Neural cell (in vitro differentiated cells): ENCODE data around the gene RFX8. TPM values are rescaled to one million over a fixed set of nuclear protein-coding genes. Genes with fewer than 3 reads are reported as not detected.

Experiments
- H2AFZ ChIP-seq: fragments of 200-600, 300-800 bp; sonication (generic), shearing (Covaris generic); 2 replicates; pipeline ENCODE4 v1.6.0; 2014; ENCODE audit warnings: low read depth, mild to moderate bottlenecking, antibody characterized with exemption, low read length, moderate library complexity
- H3F3A ChIP-seq: fragments of 200-600 bp; shearing (Covaris generic); 2 replicates; pipeline ENCODE4 v1.6.1; 2016; ENCODE audit warnings: mild to moderate bottlenecking, moderate library complexity, mixed read lengths, antibody characterized with exemption, low read length; ENCODE audit not compliant: insufficient read depth, poor library complexity, severe bottlenecking
- H3K27ac ChIP-seq: fragments of 200-600, 300-800 bp; sonication (generic), shearing (Covaris generic); 2 replicates; pipeline ENCODE4 v1.5.1; 2014; ENCODE audit warnings: mild to moderate bottlenecking, low read length, moderate library complexity
- H3K27me3 ChIP-seq: fragments of 300-800, 200-600 bp; sonication (generic), shearing (Covaris generic); 2 replicates; pipeline ENCODE4 v1.6.0; 2014; ENCODE audit warnings: mild to moderate bottlenecking, low read depth, low read length, moderate library complexity; ENCODE audit not compliant: insufficient read depth
- H3K36me3 ChIP-seq: fragments of 300-800, 200-600 bp; sonication (generic), shearing (Covaris generic); 2 replicates; pipeline ENCODE4 v1.5.1; 2014; ENCODE audit warnings: mild to moderate bottlenecking, antibody characterized with exemption, low read length, moderate library complexity; ENCODE audit not compliant: insufficient read depth
- H3K4me2 ChIP-seq: fragments of 300-800, 200-600 bp; sonication (generic), shearing (Covaris generic); 2 replicates; pipeline ENCODE4 v1.6.0; 2014; ENCODE audit warnings: mild to moderate bottlenecking, low read length
- H3K4me3 ChIP-seq: fragments of 300-800, 200-600 bp; sonication (generic), shearing (Covaris generic); 2 replicates; pipeline ENCODE4 v1.5.1; 2014; ENCODE audit warnings: mild to moderate bottlenecking, low read length, moderate library complexity
- H3K79me2 ChIP-seq: fragments of 200-600 bp; shearing (Covaris generic); replicated peaks from 2 replicates; pipeline ENCODE4 v1.6.0; 2014; ENCODE audit warnings: mild to moderate bottlenecking, low read length, moderate library complexity; ENCODE audit not compliant: insufficient read depth
- H3K9ac ChIP-seq: fragments of 300-800, 200-600 bp; sonication (generic), shearing (Covaris generic); 2 replicates; pipeline ENCODE4 v1.6.1; 2016; ENCODE audit warnings: mild to moderate bottlenecking, low read length, mixed read lengths
- H3K9me2 ChIP-seq: fragments of 200-600 bp; shearing (Covaris generic); 2 replicates; pipeline ENCODE4 v1.6.1; 2016; ENCODE audit warnings: mild to moderate bottlenecking, low read length, mixed read lengths; ENCODE audit not compliant: insufficient read depth
- H3K9me3 ChIP-seq: fragments of 200-600, 300-800 bp; sonication (generic), shearing (Covaris generic); 2 replicates; pipeline ENCODE4 v1.6.1; 2016; ENCODE audit warnings: mild to moderate bottlenecking, mixed run types, low read length, moderate library complexity, mixed read lengths
- H4K20me1 ChIP-seq: fragments of 200-600 bp; shearing (Covaris generic); 2 replicates; pipeline ENCODE4 v1.6.1; 2016; ENCODE audit warnings: mild to moderate bottlenecking, mixed run types; ENCODE audit not compliant: insufficient read depth
- CTCF ChIP-seq: fragments of 450-650 bp; IDR thresholded peaks from 2 replicates; pipeline ENCODE4 v1.5.1; 2014; ENCODE audit warnings: antibody characterized with exemption, mild to moderate bottlenecking, moderate library complexity; ENCODE audit not compliant: poor library complexity, severe bottlenecking
- polyA plus RNA-seq: library from polyadenylated mRNA; depleted of rRNA; stranded (reverse); fragments of >200 nt; gene quantifications from 2 replicates; pipeline ENCODE4 v1.2.3, GENCODE V29; 2014

RFX8 gene
- polyA plus RNA-seq, 1 donor from 2014 or later: not detected

- Histone ChIP-seq H3K9me3 (no peaks in the 10 kb centered on the region), H3K9ac (no peak overlapping the region), H3K4me3 (no peak overlapping the region), H4K20me1 (no peaks in the 10 kb centered on the region), H3K79me2 (no peaks in the 10 kb centered on the region), H3K27me3 (no peaks in the 10 kb centered on the region), H3K36me3 (no peaks in the 10 kb centered on the region), H3F3A (no peaks in the 10 kb centered on the region), H3K9me2 (no peaks in the 10 kb centered on the region), H3K4me2 (no peak overlapping the region), H2AFZ (no peak overlapping the region), H3K27ac (no peak overlapping the region)
- no peak for TF ChIP-seq CTCF
Measured at GRCh38 chr2:101348883-101349282, 126.0 kb downstream of the RFX8 start.

Other genes with a start within 250 kb of the RFX8 start
- 34.9 and 35.2 TPM in 2 replicates for gene CNOT11, start 222.2 kb downstream of the RFX8 start, polyA plus RNA-seq
- gene RNF149, start 166.4 kb downstream of the RFX8 start, polyA plus RNA-seq: 30.6 and 39.7 TPM in 2 replicates
- 1.1 and 1.2 TPM in 2 replicates for gene CREG2, start 87.6 kb downstream of the RFX8 start, polyA plus RNA-seq
- 125 and 127 TPM in 2 replicates for gene MAP4K4, start 222.6 kb upstream of the RFX8 start, polyA plus RNA-seq